ENCODE results near the gene PLEKHF1.

PLEKHF1 gene

GRCh38 chr19:29634423-29635130 lies 30.7 kb upstream of the PLEKHF1 start:
- DNase-seq (ENCODE audit: insufficient read length, low spot score) (no peak), FAIRE-seq (no peak)

- no peak for DNase-seq (ENCODE audit: insufficient read length, low spot score)
- no peak for FAIRE-seq
These were observed 29.3 kb upstream of the PLEKHF1 start for GRCh38 chr19:29635963-29636362.

GRCh38 chr19:29636553-29637360 lies 28.5 kb upstream of the PLEKHF1 start:
- FAIRE-seq (no peak), DNase-seq (ENCODE audit: insufficient read length, low spot score) (no peak)

- no peak for DNase-seq (ENCODE audit: insufficient read length, low spot score)
- FAIRE-seq: no peak
These were observed 26.2 kb upstream of the PLEKHF1 start for GRCh38 chr19:29639086-29639485.

GRCh38 chr19:29640231-29640630 lies 25.0 kb upstream of the PLEKHF1 start:
- DNase-seq (ENCODE audit: insufficient read length, low spot score) (no peak), FAIRE-seq (no peak)

GRCh38 chr19:29641597-29641996 lies 23.7 kb upstream of the PLEKHF1 start:
- FAIRE-seq (no peak), DNase-seq (ENCODE audit: insufficient read length, low spot score) (no peak)

GRCh38 chr19:29643361-29643935 lies 21.8 kb upstream of the PLEKHF1 start:
- FAIRE-seq (no peak), DNase-seq (ENCODE audit: insufficient read length, low spot score) (no peak)

GRCh38 chr19:29644210-29644609 lies 21.1 kb upstream of the PLEKHF1 start:
- DNase-seq (ENCODE audit: insufficient read length, low spot score): no peak
- no peak for FAIRE-seq

- FAIRE-seq: no peak
These were observed 19.8 kb upstream of the PLEKHF1 start for GRCh38 chr19:29645491-29645867.

GRCh38 chr19:29645911-29646310 lies 19.4 kb upstream of the PLEKHF1 start:
- DNase-seq (ENCODE audit: insufficient read length, low spot score) (no peak), FAIRE-seq (no peak)

More at GRCh38 chr19:29645491-29645867, 19.8 kb upstream of the PLEKHF1 start:
- DNase-seq (ENCODE audit: insufficient read length, low spot score): no peak

GRCh38 chr19:29650772-29651387 lies 14.4 kb upstream of the PLEKHF1 start:
- DNase-seq (ENCODE audit: insufficient read length, low spot score) (no peak), FAIRE-seq (no peak)

- FAIRE-seq (no peak), DNase-seq (ENCODE audit: insufficient read length, low spot score) (no peak)
These were observed 13.5 kb upstream of the PLEKHF1 start for GRCh38 chr19:29651622-29652394.

- no peak for DNase-seq (ENCODE audit: insufficient read length, low spot score)
- no peak for FAIRE-seq
These were observed 11.9 kb upstream of the PLEKHF1 start for GRCh38 chr19:29653398-29653797.

- FAIRE-seq (no peak), DNase-seq (ENCODE audit: insufficient read length, low spot score) (no peak)
These were observed 9.5 kb upstream of the PLEKHF1 start for GRCh38 chr19:29655648-29656335.

GRCh38 chr19:29658221-29658991 lies 6.9 kb upstream of the PLEKHF1 start:
- DNase-seq (ENCODE audit: insufficient read length, low spot score): no peak
- no peak for FAIRE-seq

GRCh38 chr19:29660835-29661234 lies 4.4 kb upstream of the PLEKHF1 start:
- DNase-seq (ENCODE audit: insufficient read length, low spot score) (no peak), FAIRE-seq (no peak)

GRCh38 chr19:29662278-29662603 lies 3.0 kb upstream of the PLEKHF1 start:
- DNase-seq (ENCODE audit: insufficient read length, low spot score) (no peak), FAIRE-seq (no peak)

- FAIRE-seq: no peak
- no peak for DNase-seq (ENCODE audit: insufficient read length, low spot score)
These were observed 2.5 kb upstream of the PLEKHF1 start for GRCh38 chr19:29662604-29663404.

Data from GM19239 (cell line).